Measurements from ENCODE around the gene SIRT5. TPM values are rescaled to one million over a fixed set of nuclear protein-coding genes. Genes with fewer than 3 reads are reported as not detected.

The SIRT5 gene
- total RNA-seq, 2 donors from 2014 or later: 13.0 to 16.5 TPM

DNA sequence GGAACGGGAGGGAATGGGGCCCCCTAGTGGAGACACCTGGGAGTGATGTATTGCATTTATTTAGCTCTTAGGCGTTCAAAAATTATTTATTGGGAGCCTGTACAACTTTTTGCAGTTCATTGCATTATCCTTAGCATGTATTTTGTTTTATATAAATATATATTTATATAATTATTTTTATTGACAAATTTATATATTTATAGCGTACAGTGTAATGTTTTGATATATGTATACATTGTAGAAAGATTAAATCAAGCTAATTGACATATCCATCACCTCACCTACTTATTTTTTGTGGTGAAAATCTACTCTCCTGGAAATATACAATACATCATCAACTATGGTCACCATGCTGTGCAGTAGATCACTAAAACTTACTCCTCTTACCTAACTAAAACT, 975 bp downstream of the SIRT5 start:
- DNase-seq (no peak), ATAC-seq (no peak)
- intact Hi-C loops (cut with DNase I, micrococcal nuclease): no loop called here

DNA sequence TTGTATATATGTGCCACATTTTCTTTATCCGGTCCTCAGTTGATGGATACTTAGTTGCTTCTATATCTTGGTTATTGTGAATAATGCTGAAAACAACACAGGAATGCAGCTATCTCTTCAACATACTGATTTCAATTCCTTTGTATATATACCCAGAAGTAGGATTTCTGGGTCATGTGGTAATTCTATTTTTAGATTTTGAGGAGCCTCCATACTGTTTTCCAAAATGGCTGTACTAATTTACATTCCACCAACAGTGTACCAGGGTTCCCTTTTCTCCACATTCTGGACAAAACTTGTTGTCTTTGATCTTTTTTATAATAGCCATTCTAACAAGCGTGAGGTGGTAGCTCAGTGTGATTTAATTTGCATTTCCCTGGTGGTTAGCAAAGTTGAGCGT, 1.6 kb downstream of the SIRT5 start:
- ATAC-seq (no peak), DNase-seq (no peak)
- intact Hi-C loops (cut with DNase I, micrococcal nuclease): no loop called here

DNA sequence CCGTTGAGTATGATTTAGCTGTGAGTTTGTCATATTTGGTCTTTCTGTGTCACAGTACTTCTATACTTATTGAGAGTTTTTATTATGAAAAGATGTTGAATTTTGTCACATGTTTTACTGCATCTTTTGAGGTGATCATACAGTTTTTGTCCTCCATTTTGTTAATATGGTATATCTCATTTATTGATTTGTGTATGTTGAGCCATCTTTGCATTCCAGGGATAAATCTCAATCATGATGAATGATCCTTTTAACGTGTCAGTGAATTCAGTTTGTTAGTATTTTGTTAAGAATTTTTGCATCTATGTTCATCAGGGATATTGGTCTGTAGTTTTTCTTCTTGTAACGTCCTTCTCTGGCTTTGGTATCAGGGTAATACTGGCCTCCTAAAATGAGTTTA, 3.5 kb downstream of the SIRT5 start:
- ATAC-seq (no peak), DNase-seq (no peak)
- intact Hi-C loops (cut with DNase I, micrococcal nuclease): no loop called here

DNA sequence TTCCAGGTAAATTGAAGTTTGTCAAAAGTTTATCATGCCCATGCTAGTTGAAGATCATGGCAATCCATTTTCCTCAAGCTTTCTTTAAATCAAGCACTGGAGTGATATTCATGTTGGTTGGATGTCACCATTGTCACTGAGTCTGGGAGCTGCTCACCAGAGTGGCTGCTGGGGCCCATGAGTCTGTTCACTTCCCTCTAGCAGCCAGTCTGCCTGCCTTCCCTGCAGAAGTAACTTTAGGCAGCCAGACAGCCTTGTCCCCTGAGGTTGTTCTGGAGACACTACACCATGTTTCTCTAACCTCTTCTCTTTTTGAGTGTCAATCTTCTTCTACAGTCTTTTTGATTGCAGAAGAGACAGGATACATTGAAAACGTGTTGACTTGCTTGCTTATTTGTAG, 5.5 kb downstream of the SIRT5 start:
- DNase-seq (no peak), ATAC-seq (no peak)
- intact Hi-C loops (cut with DNase I, micrococcal nuclease): no loop called here

DNA sequence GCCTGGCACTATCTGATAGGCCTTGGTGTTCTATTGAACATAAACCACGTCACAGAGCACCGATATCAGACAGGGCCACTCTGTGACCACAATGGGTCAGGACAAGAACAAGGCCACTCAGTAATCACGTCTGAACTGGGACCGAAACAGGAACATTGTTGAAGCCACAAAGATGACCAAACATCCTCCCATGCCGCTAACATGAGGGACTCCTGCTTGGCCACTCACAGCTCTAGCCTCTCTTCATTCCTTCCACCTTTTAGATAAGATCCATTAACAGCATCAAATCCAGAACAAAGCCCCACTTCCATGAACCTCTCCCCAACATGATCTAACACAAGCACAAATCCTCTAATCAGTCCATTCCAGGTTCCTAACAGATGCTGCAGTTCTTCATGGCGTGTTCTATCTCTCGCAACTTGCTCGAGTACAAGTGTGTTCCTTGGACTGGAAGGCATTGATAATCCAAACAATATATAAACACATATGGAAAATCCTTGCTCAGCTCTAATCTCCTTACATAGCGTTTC, 7.4 kb downstream of the SIRT5 start:
- DNase-seq (no peak), ATAC-seq (no peak)
- intact Hi-C loops (cut with DNase I, micrococcal nuclease): no loop called here

DNA sequence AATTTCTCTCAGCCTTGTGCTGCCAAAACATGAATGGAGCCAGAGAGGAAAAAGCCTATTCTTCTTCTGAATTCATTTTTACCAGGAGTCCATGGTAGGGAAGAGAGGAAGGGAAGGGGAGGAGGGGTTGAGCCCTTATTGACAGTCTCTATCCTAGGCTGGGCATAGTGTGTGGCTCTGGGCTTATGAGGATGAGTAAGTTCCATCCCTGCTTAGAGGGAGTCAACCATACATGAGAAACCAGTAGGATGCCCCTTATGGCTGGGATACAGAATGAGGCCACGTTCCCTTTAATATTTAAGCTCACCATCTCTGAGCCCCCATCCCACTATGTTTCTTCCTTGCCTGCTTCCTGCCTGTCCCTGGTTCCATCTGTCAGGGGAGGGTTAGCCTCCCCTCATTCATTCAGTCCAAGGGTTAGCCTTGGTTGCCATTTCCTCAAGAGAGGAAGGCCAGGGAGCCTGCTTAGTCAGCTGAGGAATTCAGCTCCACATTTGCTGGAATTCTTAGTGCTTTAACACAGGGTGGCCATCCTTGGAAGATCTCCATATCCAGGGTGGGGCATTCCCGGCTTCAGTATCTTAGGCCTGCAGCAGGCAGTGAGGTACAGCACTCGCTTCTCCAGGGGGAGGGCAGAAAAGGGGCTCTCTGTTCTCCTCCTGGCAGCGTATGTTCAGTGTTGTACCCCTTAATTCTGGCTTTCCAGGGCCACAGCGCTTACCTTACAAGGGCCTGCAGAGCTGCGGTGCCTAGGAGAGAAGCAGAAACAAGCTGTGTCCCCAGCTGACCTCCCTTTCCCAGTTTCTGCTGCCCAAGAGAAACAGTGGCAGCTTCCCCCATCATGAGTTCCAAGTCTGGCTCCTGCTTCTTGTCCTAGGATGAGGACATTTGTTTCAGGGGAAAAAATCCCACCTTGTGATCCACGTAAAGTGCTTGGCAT, 12.5 kb downstream of the SIRT5 start:
- no peak for DNase-seq
- ATAC-seq: no peak
- intact Hi-C loops (cut with DNase I, micrococcal nuclease): no loop called here

DNA sequence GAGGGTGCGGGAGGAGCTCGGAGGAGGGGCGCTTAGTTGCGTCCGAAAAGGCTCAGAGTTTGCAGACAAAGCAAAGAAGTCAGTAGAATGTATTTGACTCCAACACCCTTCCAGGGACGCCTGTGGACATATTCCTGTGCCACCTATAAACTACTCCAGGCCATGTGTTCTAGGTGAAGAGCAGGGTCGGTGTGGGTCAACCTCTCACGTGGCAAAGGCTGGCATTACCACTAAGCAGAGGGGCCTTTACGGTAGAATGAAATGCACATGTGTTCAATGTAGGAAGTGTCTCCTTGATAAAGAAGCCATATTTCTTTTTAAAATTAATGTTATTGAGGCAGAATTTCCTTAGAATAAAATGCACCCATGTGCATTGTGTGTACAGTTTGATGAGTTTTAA, 15.4 kb downstream of the SIRT5 start:
- ATAC-seq (no peak), DNase-seq (no peak)
- intact Hi-C loops (cut with DNase I, micrococcal nuclease): no loop called here

DNA sequence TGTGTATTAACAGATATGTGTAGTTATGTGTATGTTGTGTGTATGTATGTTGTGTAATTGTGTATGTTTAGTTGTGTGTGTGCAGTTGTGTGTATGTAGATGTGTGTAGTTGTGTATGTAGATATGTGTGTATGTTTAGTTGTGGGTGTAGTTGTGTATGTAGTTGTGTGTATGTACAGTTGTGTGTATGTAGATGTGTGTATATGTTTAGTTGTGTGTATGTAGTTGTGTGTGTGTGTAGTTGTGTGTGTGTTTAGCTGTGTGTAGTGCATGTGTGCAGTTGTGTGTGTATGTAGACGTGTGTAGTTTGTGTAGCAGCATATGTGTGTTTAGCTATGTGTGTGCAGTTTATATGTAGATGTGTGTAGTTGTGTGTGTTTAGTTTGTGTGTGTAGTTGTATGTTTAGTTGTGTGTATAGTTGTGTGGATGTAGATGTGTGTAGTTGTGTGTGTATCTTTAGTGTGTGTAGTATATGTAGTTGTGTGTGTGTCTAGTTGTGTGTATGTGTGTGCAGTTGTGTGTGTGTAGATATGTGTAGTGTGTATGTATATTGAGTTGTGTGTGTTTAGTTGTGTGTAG, 16.3 kb downstream of the SIRT5 start:
- intact Hi-C loops (cut with DNase I, micrococcal nuclease): no loop called here
- ATAC-seq (no peak), DNase-seq (no peak)

DNA sequence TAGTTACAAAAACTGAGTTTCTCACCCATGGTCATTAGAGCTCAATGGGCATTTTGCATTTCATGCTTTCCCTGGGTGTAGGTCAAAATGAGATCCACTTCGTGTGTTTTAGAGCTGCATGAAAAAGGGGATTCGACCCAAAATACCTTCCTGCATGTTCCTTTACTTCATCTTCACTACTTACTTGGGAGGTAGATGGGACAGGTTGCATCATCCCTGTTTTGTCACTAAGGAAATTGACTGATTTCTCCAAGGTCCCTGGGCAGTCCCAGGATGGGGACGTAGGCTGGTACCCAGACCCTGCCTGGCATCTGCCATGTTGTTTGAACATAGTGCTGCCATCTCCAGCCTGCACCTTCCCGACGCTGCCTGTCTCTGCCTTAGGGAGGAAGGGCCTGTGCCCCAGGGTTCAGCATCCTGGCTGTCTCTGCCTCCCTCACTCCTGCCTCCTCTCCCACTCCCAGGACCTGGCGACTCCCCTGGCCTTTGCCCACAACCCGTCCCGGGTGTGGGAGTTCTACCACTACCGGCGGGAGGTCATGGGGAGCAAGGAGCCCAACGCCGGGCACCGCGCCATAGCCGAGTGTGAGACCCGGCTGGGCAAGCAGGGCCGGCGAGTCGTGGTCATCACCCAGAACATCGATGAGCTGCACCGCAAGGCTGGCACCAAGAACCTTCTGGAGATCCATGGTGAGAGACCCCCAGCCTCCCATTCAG, 17.0 kb downstream of the SIRT5 start:
- ATAC-seq (no peak), DNase-seq (no peak)
- intact Hi-C loops (cut with DNase I, micrococcal nuclease): no loop called here

DNA sequence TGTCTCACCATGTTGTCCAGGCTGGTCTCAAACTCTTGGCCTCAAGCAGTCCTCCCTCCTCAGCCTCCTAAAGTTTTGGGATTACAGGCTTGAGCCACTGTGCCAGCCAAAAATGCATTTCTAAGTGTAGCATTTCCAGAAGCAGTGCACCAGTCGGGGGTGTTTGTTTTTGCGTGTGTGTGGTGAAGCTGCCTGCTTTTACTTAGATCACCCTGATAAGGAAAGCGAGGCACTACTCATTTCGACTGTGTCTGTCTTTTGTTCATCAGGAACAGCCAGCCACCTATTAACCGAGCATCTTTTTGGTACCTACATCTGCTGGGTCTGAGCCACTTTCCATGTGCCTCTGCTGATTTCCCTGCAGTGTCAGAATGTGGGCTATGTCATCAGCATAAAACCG, 18.7 kb downstream of the SIRT5 start:
- intact Hi-C loops (cut with DNase I, micrococcal nuclease): no loop called here
- DNase-seq: no peak
- no peak for ATAC-seq

DNA sequence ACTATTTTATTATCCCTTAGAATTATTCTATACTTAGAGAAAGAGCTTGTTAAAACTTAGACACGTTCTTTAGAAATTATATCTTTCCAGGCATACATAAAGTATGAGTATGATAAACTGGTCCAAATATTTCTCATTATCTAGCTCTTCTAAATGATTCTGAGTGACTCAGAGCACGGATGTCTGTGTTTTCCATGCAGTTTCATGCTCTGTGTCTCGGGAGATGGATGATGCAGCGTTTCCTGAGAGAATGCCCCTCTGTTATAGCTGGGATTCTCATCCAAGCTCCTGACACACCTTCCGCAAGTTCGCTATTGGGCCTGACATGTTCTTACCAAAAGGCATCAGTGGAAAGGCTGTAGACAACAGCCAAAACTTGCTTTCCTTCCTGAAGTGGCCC, 19.3 kb downstream of the SIRT5 start:
- DNase-seq (no peak), ATAC-seq (no peak)
- intact Hi-C loops (cut with DNase I, micrococcal nuclease): no loop called here

DNA sequence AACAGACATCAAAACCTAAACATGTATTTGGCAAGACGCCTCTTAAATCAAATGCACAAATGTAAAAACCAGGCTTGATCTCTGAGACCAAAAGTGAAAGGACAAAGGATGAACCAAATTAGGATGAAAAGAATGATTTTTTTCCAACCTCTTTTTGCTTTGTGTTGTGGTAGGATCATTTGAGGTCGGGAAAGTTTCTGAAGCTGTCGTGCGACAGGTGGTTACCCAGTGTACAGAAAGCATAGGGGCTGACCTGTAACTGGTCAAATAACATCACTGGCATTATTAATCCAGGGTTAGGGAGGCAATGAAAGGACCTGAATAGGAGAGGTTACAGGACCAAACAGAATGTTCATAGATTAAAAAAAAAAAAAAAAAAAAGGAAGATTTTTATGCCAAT, 22.7 kb downstream of the SIRT5 start:
- intact Hi-C loops (cut with DNase I, micrococcal nuclease): no loop called here
- no peak for ATAC-seq
- no peak for DNase-seq

DNA sequence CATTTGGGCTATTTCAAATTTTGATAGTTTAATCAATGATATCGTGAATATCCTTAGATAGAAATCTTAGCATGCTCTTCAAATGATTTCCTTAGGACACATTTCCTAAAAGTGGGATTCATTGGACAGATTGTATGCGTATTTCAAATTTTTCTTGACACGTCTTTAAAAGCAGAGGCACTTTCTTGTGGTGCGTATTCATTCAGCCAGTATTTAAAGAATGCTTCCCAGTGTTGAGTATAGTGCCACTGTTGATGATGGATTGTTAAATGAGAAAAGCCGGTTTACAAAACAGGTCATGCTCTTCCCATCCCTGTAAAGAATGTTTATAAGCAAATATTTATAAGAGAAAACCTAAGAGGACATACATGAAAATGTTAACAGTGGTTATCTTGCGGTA, 25.6 kb downstream of the SIRT5 start:
- intact Hi-C loops (cut with DNase I, micrococcal nuclease): no loop called here
- DNase-seq (no peak), ATAC-seq (no peak)

DNA sequence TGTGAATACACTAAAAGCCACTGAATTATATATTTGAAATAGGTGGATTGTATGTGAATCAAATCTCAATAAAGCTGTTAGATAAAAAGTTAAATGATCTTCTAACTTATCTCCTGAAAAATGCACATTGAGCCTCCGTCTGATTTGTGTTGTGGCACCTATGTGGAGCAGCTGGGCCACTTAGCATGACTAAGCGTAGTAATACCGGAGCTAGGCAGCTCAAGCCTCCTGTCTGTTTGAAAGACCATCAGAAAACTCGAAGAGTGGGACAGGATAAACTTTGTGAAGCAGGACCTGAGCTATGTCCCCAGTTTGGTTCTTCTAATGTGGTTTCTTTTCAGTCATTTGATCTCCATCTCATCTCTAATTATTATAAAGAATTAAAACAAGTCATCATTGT, 29.7 kb downstream of the SIRT5 start:
- DNase-seq: no peak

DNA sequence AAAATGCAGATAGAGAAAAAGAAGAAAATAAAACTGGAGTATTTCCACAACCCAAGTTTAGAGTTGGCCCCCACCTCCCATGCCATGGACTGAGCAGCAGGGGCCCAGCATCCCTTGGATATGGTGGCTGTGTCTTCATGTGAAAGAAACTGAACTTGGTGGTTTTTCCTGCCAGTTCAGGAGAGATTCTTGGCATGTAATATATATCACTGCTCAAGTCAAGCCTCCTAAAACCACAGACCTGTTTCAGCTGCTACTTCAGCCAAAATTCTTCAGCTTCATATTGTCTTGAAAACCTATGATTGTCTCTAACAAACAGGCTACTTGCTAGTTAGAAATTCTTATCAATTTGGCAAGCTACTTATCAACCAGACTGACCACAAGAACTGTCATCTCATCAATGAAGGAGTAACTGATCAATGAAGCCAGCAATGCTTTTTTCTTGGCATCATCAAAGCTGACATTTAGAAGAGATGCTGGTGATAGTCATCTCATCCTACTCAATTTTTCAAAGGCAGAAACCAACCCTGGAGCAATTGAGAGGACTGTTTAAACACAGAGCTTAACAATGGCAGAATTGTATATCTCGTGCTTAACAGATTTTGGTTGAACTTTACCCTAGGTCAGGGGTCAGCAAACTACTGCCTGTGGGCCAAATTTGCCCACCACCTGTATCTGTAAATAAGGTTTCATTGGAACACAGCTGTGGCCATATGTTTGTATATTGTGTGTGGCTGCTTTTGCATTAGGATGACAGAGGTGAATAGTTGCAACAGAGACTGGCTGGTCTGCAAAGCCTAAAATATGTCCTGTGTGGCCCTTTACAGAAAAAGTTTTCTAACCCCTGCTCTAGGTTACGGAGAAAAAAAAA, 30.4 kb downstream of the SIRT5 start:
- intact Hi-C loops (cut with DNase I, micrococcal nuclease): no loop called here
- ATAC-seq (no peak), DNase-seq (no peak)

More for the DNA sequence above, 29.7 kb downstream of the SIRT5 start:
- intact Hi-C loops (cut with DNase I, micrococcal nuclease): no loop called here
- no peak for ATAC-seq

DNA sequence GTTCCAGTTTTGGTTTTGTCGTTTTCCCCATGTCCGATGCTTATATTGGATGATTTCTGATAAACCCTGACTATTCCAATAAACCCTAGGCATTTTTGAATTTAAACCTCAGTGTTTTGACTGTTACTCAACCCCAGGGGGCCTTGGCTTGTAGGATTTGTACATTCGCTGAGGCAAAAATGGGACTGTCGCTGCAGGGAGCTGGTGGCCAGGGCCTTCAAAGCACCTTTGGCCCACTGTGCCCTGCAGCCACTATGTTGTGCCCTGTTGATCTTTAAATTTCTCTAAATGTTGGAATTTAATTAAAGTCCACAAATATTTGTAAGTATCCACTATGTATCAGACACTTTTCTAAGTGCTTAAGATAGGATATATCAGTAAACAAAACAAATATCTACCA, 31.2 kb downstream of the SIRT5 start:
- DNase-seq: no peak
- intact Hi-C loops (cut with DNase I, micrococcal nuclease): no loop called here

DNA sequence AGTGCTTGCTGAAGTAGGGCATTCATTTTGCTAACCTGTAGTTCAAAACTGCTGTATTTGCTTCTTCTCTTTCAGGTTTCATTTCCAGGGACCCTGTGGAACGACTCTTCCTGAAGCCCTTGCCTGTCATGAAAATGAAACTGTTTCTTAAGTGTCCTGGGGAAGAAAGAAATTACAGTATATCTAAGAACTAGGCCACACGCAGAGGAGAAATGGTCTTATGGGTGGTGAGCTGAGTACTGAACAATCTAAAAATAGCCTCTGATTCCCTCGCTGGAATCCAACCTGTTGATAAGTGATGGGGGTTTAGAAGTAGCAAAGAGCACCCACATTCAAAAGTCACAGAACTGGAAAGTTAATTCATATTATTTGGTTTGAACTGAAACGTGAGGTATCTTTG, 37.3 kb downstream of the SIRT5 start:
- intact Hi-C loops (cut with DNase I, micrococcal nuclease): loop anchor here (10.0 kb wide), 2 partner anchors 93 to 153 kb away; no protein-coding TSS in a partner anchor
- DNase-seq: no peak
- no peak for ATAC-seq

More for the DNA sequence above, 31.2 kb downstream of the SIRT5 start:
- no peak for ATAC-seq

DNA sequence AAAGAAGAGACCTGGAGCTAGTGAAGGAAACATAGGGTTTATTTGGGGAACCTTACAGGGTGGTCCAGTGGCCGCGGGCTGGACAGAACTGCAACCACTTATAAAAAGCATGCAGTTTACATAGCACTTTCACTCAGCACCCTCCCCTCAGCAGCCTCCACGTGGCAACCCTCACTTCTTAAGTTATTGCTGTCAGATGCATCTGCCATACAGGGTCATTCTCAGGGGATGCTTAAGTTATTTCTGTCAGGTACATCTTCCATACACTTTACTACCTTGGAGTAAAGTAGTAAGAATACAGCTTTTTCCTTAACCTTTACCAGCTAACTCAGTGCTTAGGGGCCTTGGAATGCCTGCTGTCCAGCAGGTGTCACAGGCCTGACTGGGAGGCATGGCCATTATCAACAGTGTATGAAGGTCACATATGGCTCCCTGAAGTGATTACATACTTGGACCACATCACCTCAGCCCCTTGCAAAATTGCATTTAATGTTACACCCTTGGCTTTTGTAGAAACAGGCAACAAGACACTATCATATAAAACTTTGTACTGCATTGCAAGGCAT, 38.7 kb downstream of the SIRT5 start:
- intact Hi-C loops (cut with DNase I, micrococcal nuclease): loop anchor here (10.0 kb wide), 2 partner anchors 92 to 152 kb away; no protein-coding TSS in a partner anchor
- no peak for ATAC-seq
- no peak for DNase-seq
